ENCODE results near the gene BCAS4. TPM values are rescaled to one million over a fixed set of nuclear protein-coding genes. Genes with fewer than 3 reads are reported as not detected.
A peak's percentile ranks its signal among the peaks of the same experiment; 100 is the strongest.

The BCAS4 gene
- total and polyA plus RNA-seq, 5 experiments from 2014 or later: 33.5 to 89.9 (median 51.5) TPM

- no peak for DNase-seq
- Mint-ChIP-seq H3K27me3 (no peaks in the 10 kb centered on the region), H3K4me3 (no peak overlapping the region), H3K4me1 (peaks cover 15 to 29% (median 18%) of the 10 kb centered on the region in 4 donors), H3K36me3 (peaks cover 1 to 86% (median 13%) of the 10 kb centered on the region in 3 donors), H3K27ac (peak overlapping the region in 5 of 10 donors; percentile 1 to 50 (median 39)), H3K9me3 (no peaks in the 10 kb centered on the region)
- POLR2A ChIA-PET: no interaction called here
- ATAC-seq: no peak
Observed at GRCh38 chr20:50898475-50898874, 103.6 kb downstream of the BCAS4 start.

- H3K27me3 Mint-ChIP-seq: no peaks in the 10 kb centered on the region
- H3K4me1 Mint-ChIP-seq: peaks cover 18 to 42% (median 34%) of the 10 kb centered on the region in 4 donors
- peak overlapping the region in 1 of 10 donors; percentile 29 for H3K27ac Mint-ChIP-seq
Observed at GRCh38 chr20:50900261-50900660, 105.4 kb downstream of the BCAS4 start.

DNA sequence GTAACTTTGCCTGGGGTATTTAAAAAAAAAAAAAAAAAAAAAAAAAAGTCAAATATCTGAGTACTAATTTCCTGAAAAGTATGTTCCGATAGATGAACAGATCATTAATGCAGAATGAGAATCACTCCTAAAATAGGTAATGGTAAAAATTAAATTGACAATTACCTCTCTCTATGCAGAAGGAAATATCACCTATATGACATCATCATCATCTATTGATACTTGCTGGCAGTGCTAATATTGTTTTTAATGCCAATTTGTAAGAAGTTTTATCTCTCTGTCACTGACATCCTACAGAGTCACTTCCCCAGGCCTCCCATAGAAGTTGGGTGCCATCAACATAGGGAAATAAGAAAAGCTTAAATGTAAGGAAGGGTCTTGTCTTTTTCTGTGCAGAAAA, 106.4 kb downstream of the BCAS4 start:
- peaks cover 0 to 80% (median 9%) of the 10 kb centered on the region in 3 donors for H3K36me3 Mint-ChIP-seq
- ATAC-seq (no peak), DNase-seq (no peak)
- peak overlapping the region in 9 of 10 donors; percentile 2 to 75 (median 66) for H3K27ac Mint-ChIP-seq
- H3K9me3 Mint-ChIP-seq: no peaks in the 10 kb centered on the region
- peak overlapping the region in 1 of 10 donors; percentile 15 for H3K4me3 Mint-ChIP-seq
- no peaks in the 10 kb centered on the region for H3K27me3 Mint-ChIP-seq
- POLR2A ChIA-PET: no interaction called here
- peaks cover 20 to 49% (median 43%) of the 10 kb centered on the region in 4 donors for H3K4me1 Mint-ChIP-seq

More at GRCh38 chr20:50900261-50900660, 105.4 kb downstream of the BCAS4 start:
- DNase-seq (no peak), ATAC-seq (no peak)
- Mint-ChIP-seq H3K36me3 (peaks cover 0 to 83% (median 9%) of the 10 kb centered on the region in 3 donors), H3K9me3 (no peaks in the 10 kb centered on the region), H3K4me3 (no peak overlapping the region)
- POLR2A ChIA-PET: no interaction called here

GRCh38 chr20:50903353-50904051, 108.6 kb downstream of the BCAS4 start:
- POLR2A ChIA-PET: interaction anchor here (1.0 to 1.7 kb wide), 4 partner anchors 13 to 109 kb away, joined by 3 to 6 read pairs (median 4); no protein-coding TSS in a partner anchor
- no peak for ATAC-seq
- H3K4me1 Mint-ChIP-seq: peaks cover 20 to 59% (median 54%) of the 10 kb centered on the region in 4 donors

GRCh38 chr20:50904067-50904570, 109.3 kb downstream of the BCAS4 start:
- Mint-ChIP-seq H3K4me1 (peaks cover 20 to 65% (median 57%) of the 10 kb centered on the region in 4 donors), H3K4me3 (no peak overlapping the region), H3K27ac (peak overlapping the region in 9 of 10 donors; percentile 12 to 83 (median 70)), H3K36me3 (peaks cover 0 to 60% (median 6%) of the 10 kb centered on the region in 3 donors), H3K27me3 (no peaks in the 10 kb centered on the region), H3K9me3 (no peaks in the 10 kb centered on the region)
- POLR2A ChIA-PET: interaction anchor here (1.7 kb wide), 1 partner anchor 25 kb away, joined by 5 read pairs; no protein-coding TSS in a partner anchor
- DNase-seq (no peak), ATAC-seq (no peak)

More at GRCh38 chr20:50903353-50904051, 108.6 kb downstream of the BCAS4 start:
- peak overlapping the region; percentile 21 to 77 (median 62) for H3K27ac Mint-ChIP-seq
- H3K4me3 Mint-ChIP-seq: no peak overlapping the region
- DNase-seq: no peak
- no peaks in the 10 kb centered on the region for H3K9me3 Mint-ChIP-seq
- H3K27me3 Mint-ChIP-seq: no peaks in the 10 kb centered on the region
- peaks cover 0 to 64% (median 6%) of the 10 kb centered on the region in 3 donors for H3K36me3 Mint-ChIP-seq

DNA sequence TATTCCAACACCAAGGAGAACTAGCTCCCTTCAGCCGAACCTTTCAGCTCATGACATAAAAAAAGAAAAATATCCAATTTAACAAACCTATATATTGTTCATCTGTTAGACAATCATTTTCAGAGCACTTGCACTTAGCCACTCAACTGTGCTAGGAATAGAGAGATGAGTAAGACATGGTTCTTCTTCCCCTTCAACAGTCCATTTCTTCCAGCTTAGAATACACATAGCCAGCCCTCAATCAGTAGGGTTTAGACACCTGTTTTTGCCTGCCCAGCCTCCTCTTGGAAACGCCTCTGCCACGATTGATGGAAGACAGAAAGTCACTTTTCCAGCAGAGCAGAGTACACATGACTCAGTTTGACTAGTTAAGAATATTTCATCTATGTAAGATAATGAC, 114.6 kb downstream of the BCAS4 start:
- peaks cover 0 to 41% (median 3%) of the 10 kb centered on the region in 3 donors for H3K36me3 Mint-ChIP-seq
- DNase-seq: no peak
- POLR2A ChIA-PET: interaction anchor here (0.8 kb wide), 1 partner anchor 9 kb away, joined by 4 read pairs; no protein-coding TSS in a partner anchor
- peak overlapping the region in 8 of 10 donors; percentile 16 to 75 (median 44) for H3K27ac Mint-ChIP-seq
- ATAC-seq: no peak
- H3K4me3 Mint-ChIP-seq: peak overlapping the region in 3 of 10 donors; percentile 5 to 39 (median 26)
- H3K27me3 Mint-ChIP-seq: no peaks in the 10 kb centered on the region
- H3K9me3 Mint-ChIP-seq: no peaks in the 10 kb centered on the region
- peaks cover 35 to 85% (median 77%) of the 10 kb centered on the region in 4 donors for H3K4me1 Mint-ChIP-seq

- H3K9me3 Mint-ChIP-seq: no peaks in the 10 kb centered on the region
- H3K4me3 Mint-ChIP-seq: peak overlapping the region in 2 of 10 donors; percentile 1 to 5
- peaks cover 0 to 41% (median 3%) of the 10 kb centered on the region in 3 donors for H3K36me3 Mint-ChIP-seq
- H3K27me3 Mint-ChIP-seq: no peaks in the 10 kb centered on the region
- ATAC-seq: no peak
- POLR2A ChIA-PET: interaction anchor here (1.0 kb wide), 1 partner anchor 20 kb away, joined by 3 read pairs; the partner anchor contains the start of gene ADNP
- DNase-seq: no peak
- peak overlapping the region; percentile 19 to 90 (median 55) for H3K27ac Mint-ChIP-seq
- H3K4me1 Mint-ChIP-seq: peaks cover 41 to 82% (median 80%) of the 10 kb centered on the region in 4 donors
Observed at GRCh38 chr20:50911030-50911429, 116.2 kb downstream of the BCAS4 start.

GRCh38 chr20:50911716-50912115, 116.9 kb downstream of the BCAS4 start:
- peak overlapping the region in 5 of 10 donors; percentile 1 to 48 (median 15) for H3K4me3 Mint-ChIP-seq
- peaks cover 45 to 84% (median 80%) of the 10 kb centered on the region in 4 donors for H3K4me1 Mint-ChIP-seq
- no peaks in the 10 kb centered on the region for H3K9me3 Mint-ChIP-seq
- ATAC-seq (no peak), DNase-seq (no peak)
- H3K27ac Mint-ChIP-seq: peak overlapping the region in 9 of 10 donors; percentile 19 to 90 (median 57)
- POLR2A ChIA-PET: interaction anchor here (1.0 kb wide), 1 partner anchor 19 kb away, joined by 3 read pairs; the partner anchor contains the start of gene ADNP
- peaks cover 0 to 45% (median 3%) of the 10 kb centered on the region in 3 donors for H3K36me3 Mint-ChIP-seq
- no peaks in the 10 kb centered on the region for H3K27me3 Mint-ChIP-seq

DNA sequence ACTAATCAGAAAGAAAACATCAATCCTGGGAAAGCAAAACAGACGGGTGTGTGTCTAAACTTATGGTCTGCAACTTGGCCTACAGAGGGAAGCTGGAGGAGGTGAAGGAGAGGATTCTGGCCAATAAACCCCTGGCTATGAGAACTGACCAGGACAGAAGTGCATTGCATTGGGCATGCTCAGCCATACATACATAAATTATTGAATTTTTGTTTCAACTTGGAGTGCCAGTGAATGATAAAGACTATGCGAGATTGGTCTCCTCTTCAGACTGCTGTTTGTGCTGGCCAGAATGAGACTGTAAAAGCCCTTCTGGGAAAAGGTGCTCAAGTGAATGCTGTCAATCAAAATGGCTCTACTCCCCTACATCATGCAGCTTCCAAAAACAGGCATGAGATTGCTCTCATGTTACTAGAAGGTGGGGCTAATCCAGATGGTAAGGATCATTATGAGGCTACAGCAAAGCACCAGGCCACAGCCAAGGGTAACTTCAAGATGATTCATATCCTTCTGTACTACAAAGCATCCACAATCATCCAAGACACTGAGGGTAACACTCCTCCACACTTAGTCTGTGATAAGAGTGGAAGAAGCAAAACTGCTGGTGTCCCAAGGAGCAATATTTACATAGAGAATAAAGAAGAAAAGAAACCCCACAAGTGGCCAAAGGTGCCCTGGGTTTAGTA, 119.0 kb downstream of the BCAS4 start:
- Mint-ChIP-seq H3K4me3 (peak overlapping the region in 7 of 10 donors; percentile 7 to 66 (median 30)), H3K36me3 (peaks cover 0 to 50% (median 6%) of the 10 kb centered on the region in 3 donors), H3K27ac (peak overlapping the region; percentile 19 to 89 (median 59)), H3K4me1 (peaks cover 53 to 90% (median 85%) of the 10 kb centered on the region in 4 donors), H3K9me3 (no peaks in the 10 kb centered on the region), H3K27me3 (no peaks in the 10 kb centered on the region)
- DNase-seq (no peak), ATAC-seq (peak; percentile 34 to 67)
- POLR2A ChIA-PET: interaction anchor here (1.6 kb wide), 1 partner anchor 119 kb away, joined by 5 read pairs; the partner anchor contains the start of gene BCAS4

DNA sequence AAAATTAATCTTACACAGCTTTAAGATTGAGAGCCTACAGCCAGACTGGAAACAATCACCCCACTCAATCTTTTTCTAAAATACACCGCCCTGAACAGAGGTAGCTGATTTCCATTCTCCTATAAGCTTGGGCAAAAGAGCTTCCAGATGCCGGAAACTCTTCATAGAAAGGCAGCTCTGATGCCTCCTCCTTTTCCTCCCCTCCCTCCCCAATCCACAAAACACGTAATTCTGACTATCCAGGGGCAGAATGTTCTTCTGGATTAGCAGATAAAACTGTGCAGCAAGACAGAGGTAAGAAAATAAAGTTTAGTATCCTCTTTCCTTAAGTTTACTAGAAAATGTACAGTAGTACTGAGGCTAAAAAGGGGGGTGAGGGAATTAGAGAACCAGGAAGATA, 120.6 kb downstream of the BCAS4 start:
- H3K36me3 Mint-ChIP-seq: peaks cover 0 to 57% (median 3%) of the 10 kb centered on the region in 3 donors
- H3K9me3 Mint-ChIP-seq: no peaks in the 10 kb centered on the region
- H3K4me1 Mint-ChIP-seq: peaks cover 50 to 89% (median 86%) of the 10 kb centered on the region in 4 donors
- H3K27me3 Mint-ChIP-seq: no peaks in the 10 kb centered on the region
- DNase-seq (no peak), ATAC-seq (no peak)
- H3K27ac Mint-ChIP-seq: peak overlapping the region; percentile 25 to 83 (median 60)
- POLR2A ChIA-PET: interaction anchor here (0.6 to 1.4 kb wide), 2 partner anchors 11 to 16 kb away, joined by 3 to 4 read pairs; partner anchors contain the start of gene ADNP
- peak overlapping the region in 7 of 10 donors; percentile 3 to 38 (median 12) for H3K4me3 Mint-ChIP-seq

DNA sequence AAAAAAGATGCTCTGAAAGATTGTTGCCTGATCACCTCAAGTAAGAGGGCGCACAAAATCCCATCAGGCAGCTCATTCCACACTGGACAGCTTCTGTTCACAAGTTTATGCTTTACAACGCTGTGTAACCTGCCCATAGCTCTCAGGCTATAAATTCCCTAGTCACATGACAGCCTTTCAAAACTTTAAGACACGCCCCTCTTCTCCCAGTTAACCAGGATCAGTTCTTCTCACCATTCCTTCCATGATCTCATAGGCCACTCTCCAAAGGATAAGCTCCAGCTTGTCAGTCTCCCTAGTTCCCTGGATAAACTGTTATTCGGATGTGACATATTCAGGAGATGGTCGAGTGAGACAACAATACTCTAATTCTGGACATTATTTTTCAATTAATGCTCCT, 121.4 kb downstream of the BCAS4 start:
- Mint-ChIP-seq H3K27me3 (no peaks in the 10 kb centered on the region), H3K27ac (peak overlapping the region; percentile 13 to 74 (median 33))

GRCh38 chr20:50916934-50917333, 122.1 kb downstream of the BCAS4 start:
- peaks cover 0 to 54% (median 3%) of the 10 kb centered on the region in 3 donors for H3K36me3 Mint-ChIP-seq
- peak overlapping the region in 9 of 10 donors; percentile 2 to 67 (median 13) for H3K4me3 Mint-ChIP-seq
- ATAC-seq (no peak), DNase-seq (no peak)
- peak overlapping the region; percentile 14 to 90 (median 65) for H3K27ac Mint-ChIP-seq
- H3K27me3 Mint-ChIP-seq: no peaks in the 10 kb centered on the region
- POLR2A ChIA-PET: interaction anchor here (0.5 to 1.0 kb wide), 3 partner anchors 14 to 123 kb away, joined by 3 read pairs; no protein-coding TSS in a partner anchor
- H3K4me1 Mint-ChIP-seq: peaks cover 41 to 90% (median 87%) of the 10 kb centered on the region in 4 donors
- H3K9me3 Mint-ChIP-seq: no peaks in the 10 kb centered on the region

More for the DNA sequence above, 121.4 kb downstream of the BCAS4 start:
- DNase-seq (no peak), ATAC-seq (no peak)
- POLR2A ChIA-PET: interaction anchor here (0.5 to 1.4 kb wide), 3 partner anchors 10 to 123 kb away, joined by 3 read pairs; no protein-coding TSS in a partner anchor
- H3K4me1 Mint-ChIP-seq: peaks cover 45 to 90% (median 87%) of the 10 kb centered on the region in 4 donors
- H3K4me3 Mint-ChIP-seq: peak overlapping the region in 9 of 10 donors; percentile 3 to 52 (median 18)
- H3K36me3 Mint-ChIP-seq: peaks cover 0 to 58% (median 3%) of the 10 kb centered on the region in 3 donors
- no peaks in the 10 kb centered on the region for H3K9me3 Mint-ChIP-seq

Data from naive thymus-derived CD8-positive, alpha-beta T cell (primary cell).